SK-N-SH (cell line): Measurements from ENCODE around the gene TCTN1.
A peak's percentile ranks its signal among the peaks of the same experiment; 100 is the strongest.

Experiments used
- EP300 ChIP-seq, 2 experiments: IDR thresholded peaks; 2 replicates each; pipeline versions ENCODE4 v1.4.0 to v1.6.1; 2012; ENCODE audit warnings: borderline replicate concordance in 1 of 2, low read depth in 1 of 2, low read length in 1 of 2
- EZH2phosphoT487 ChIP-seq: fragments of 200-600 bp; sonication (generic); IDR thresholded peaks from 2 replicates; pipeline ENCODE4 v1.6.1; 2017; ENCODE audit warnings: low read depth, mixed run types, mild to moderate bottlenecking, antibody characterized with exemption, moderate library complexity, borderline replicate concordance
- GATA2 ChIP-seq: sonication (generic); formaldehyde crosslinking; IDR thresholded peaks from 2 replicates; pipeline ENCODE4 v1.5.0; 2020; ENCODE audit warnings: mild to moderate bottlenecking, missing genetic modification reagents
- POLR2AphosphoS5 ChIP-seq: IDR thresholded peaks from 2 replicates; pipeline ENCODE4 v1.6.1; 2012; ENCODE audit warnings: low read depth, low read length
- RXRA ChIP-seq: IDR thresholded peaks from 2 replicates; pipeline ENCODE4 v1.4.0; 2012; ENCODE audit warnings: low read depth, mild to moderate bottlenecking, borderline replicate concordance
- SMC3 ChIP-seq: IDR thresholded peaks from 2 replicates; pipeline ENCODE4 v1.6.1; 2012; ENCODE audit warnings: low read depth, low read length, improper control_type of control experiment
- USF2 ChIP-seq: fragments of 150-350 bp; IDR thresholded peaks from 2 replicates; pipeline ENCODE4 v1.6.1; 2017; ENCODE audit warnings: antibody characterized with exemption, low read length, low read depth, borderline replicate concordance
- TF ChIP-seq, protein P1 (sequence below): fragments of 200-600 bp; sonication (generic); IDR thresholded peaks from 2 replicates; pipeline ENCODE4 v1.6.1; 2017; ENCODE audit warnings: antibody characterized with exemption, mild to moderate bottlenecking, moderate library complexity
- TF ChIP-seq, protein P2 (sequence below): IDR thresholded peaks from 2 replicates; pipeline ENCODE4 v1.4.0; 2012; ENCODE audit warnings: low read depth

DNA sequence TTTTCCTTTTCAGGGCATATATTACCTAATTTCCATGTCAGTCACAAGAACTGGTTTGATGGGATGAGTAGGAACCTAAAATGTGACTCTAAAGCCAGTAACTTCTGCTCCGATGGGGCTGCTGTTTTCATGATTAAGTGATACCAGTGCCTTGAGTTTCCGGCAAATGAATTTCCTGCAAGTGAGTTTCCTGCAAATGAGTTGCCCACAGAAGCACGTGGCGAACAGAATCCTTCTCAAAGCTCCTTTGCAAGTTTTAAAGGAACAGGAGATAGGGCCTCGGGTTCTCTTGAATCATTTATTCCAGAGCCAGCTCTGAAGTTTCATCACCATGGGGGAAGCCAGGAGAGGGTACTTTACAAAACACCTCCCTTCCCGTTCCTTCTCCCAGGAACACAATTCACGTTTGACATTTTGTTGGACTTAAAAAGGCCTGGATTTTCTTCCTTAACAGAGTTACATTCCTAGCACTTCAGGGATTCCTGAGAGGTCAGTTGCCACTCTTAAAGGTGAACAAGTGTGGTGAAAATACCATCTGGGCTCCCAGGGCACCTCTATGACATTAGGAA is 28.6 kb upstream of the TCTN1 start:
- TF ChIP-seq, protein P1, sequence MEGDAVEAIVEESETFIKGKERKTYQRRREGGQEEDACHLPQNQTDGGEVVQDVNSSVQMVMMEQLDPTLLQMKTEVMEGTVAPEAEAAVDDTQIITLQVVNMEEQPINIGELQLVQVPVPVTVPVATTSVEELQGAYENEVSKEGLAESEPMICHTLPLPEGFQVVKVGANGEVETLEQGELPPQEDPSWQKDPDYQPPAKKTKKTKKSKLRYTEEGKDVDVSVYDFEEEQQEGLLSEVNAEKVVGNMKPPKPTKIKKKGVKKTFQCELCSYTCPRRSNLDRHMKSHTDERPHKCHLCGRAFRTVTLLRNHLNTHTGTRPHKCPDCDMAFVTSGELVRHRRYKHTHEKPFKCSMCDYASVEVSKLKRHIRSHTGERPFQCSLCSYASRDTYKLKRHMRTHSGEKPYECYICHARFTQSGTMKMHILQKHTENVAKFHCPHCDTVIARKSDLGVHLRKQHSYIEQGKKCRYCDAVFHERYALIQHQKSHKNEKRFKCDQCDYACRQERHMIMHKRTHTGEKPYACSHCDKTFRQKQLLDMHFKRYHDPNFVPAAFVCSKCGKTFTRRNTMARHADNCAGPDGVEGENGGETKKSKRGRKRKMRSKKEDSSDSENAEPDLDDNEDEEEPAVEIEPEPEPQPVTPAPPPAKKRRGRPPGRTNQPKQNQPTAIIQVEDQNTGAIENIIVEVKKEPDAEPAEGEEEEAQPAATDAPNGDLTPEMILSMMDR = no peak
- TF ChIP-seq SMC3 = no peak
- no peak for TF ChIP-seq GATA2
- TF ChIP-seq EZH2phosphoT487 = no peak
- TF ChIP-seq POLR2AphosphoS5 = no peak
- TF ChIP-seq RXRA = no peak
- no peak for TF ChIP-seq EP300 (IDR thresholded peaks at IDR 0.05; ENCODE audit: borderline replicate concordance in 1 of 2, low read depth in 1 of 2, low read length in 1 of 2)
- no peak for TF ChIP-seq USF2
- TF ChIP-seq, protein P2, sequence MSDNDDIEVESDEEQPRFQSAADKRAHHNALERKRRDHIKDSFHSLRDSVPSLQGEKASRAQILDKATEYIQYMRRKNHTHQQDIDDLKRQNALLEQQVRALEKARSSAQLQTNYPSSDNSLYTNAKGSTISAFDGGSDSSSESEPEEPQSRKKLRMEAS = peak; percentile 58
